ENCODE results near the gene AFF3.
"Not testable (repeated sequence)": the region's sequence is repeated elsewhere in the genome, so short reads cannot be mapped to it uniquely, and the experiment has no call there.

The AFF3 gene

GRCh38 chr2:99753505-99753904 lies 388.9 kb downstream of the AFF3 start:
- DNase-seq (ENCODE audit: low spot score), result no peak

GRCh38 chr2:99748344-99748743 lies 394.0 kb downstream of the AFF3 start:
- no peak for DNase-seq (ENCODE audit: low spot score)

- DNase-seq (ENCODE audit: low spot score), result no peak
Observed at GRCh38 chr2:99747842-99748241, 394.5 kb downstream of the AFF3 start.

DNA sequence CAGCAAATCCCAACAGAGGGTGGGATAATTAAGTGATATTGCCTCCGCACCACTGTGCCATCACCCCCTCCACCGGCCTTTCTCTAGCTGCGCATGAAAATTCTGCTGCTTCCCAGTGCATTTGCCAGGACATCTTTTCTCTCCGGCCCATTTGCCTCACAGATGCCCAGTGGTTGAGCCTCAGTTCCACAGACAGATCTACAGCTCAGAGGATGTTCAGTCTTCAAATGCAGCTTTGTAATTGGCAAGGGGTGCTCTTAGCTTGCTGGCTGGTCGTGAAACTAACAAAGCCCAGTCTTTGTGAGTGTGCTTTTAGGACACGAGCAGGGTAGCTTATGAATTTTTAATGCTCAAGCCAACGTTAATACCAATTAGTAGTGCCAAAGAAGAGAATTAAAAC lies 399.2 kb downstream of the AFF3 start:
- DNase-seq (ENCODE audit: low spot score), result no peak

- DNase-seq (ENCODE audit: low spot score), result no peak
Observed at GRCh38 chr2:99737537-99737936, 404.9 kb downstream of the AFF3 start.

- DNase-seq (ENCODE audit: low spot score), result no peak
Observed at GRCh38 chr2:99735753-99736152, 406.6 kb downstream of the AFF3 start.

GRCh38 chr2:99735314-99735713 lies 407.1 kb downstream of the AFF3 start:
- DNase-seq (ENCODE audit: low spot score), result not testable (repeated sequence)

DNA sequence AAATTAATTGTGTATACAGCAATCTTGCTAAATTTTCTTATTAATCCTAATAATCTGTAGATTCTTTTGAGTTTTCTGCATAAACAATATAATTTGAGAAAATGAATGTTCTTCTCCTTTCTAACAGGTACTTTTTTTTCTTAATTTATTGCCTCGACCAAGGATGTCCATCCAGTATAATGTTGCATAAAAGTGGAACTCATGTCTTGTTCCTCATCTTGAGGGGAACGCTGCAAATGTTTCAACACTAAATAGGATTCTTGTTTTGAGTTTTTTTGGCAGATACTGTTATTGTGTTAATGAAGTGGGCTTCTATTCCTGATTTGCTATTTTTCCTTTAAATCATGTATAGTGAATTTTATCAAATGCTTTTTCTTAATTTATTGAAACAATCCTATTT lies 408.2 kb downstream of the AFF3 start:
- no peak for DNase-seq (ENCODE audit: low spot score)

GRCh38 chr2:99729104-99730025 lies 413.0 kb downstream of the AFF3 start:
- DNase-seq (ENCODE audit: low spot score), result peak; percentile 24

GRCh38 chr2:99728166-99728565 lies 414.2 kb downstream of the AFF3 start:
- DNase-seq (ENCODE audit: low spot score), result no peak

DNA sequence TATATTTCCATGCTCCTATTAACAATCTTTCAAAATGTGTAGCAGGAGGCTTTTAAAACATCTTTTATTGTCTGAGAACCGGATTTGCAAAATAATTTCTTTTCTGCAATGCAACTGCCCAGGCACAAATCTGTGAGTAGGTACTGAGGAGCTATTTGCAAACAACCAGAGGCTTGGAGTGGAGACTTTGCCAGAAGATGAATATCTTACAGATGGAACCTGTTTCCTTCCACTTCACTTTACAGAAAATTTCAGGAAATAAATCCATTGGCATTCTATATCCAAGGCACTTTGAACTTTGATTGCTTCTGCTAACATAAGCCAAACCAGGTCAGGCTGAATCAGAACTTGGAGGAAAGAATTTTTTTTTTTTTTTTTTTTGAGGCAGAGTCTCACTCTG lies 415.2 kb downstream of the AFF3 start:
- no peak for DNase-seq (ENCODE audit: low spot score)

- no peak for DNase-seq (ENCODE audit: low spot score)
Observed at GRCh38 chr2:99726691-99727090, 415.7 kb downstream of the AFF3 start.

DNA sequence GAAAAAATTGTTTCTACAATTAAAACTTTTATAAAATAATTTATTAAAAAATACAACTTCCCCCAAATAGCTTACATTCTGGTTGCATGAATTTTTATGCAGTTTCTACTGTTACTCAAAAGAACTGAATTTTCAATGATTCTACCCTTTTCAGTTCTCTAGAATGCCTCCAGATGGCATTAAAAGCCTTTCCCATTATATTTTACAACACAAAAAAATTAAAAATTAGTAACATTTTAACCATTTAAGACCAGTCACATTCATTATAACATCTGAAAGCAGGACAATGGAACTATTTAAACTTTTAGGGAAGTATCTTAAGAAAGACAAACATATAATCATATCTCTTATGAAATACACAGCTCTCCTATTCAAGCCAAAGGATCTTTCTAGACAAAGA lies 416.6 kb downstream of the AFF3 start:
- no peak for DNase-seq (ENCODE audit: low spot score)

DNA sequence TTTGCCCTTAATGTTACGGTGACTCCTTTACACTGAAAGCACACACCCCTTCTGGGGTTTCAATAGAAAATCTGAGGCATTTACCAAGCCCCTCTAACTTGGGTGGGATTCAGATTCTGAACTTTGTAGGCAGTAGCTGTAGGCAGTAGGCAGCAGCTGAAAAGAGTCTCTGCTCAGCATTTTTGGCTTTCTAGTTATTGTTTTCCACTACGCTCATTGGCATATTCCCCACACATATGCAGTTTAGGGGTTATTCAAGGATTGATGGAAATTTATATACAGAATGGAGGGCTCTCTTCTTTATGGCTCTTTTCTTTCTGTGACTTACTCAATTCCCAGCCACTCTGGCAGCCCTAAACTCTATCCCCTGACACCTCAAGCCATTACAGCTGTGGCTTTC lies 419.9 kb downstream of the AFF3 start:
- no peak for DNase-seq (ENCODE audit: low spot score)

DNA sequence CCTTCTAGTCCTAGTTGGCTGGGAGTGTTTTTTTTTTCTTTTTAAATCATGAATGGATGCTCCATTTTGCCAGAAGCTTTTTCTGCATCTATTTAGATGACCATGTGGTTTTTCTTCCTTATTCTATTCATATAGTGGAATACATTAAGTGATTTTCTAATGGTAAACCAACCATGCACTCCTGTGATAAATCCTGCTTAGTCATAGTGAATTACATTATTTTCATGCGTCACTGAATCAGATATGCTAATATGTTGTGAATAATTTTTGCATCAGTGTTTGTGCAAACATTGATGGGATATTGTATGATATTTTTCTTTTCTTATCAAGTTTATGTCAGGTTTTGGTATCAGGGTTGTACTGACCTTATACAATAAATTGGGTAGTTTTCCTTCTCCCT lies 423.3 kb downstream of the AFF3 start:
- DNase-seq (ENCODE audit: low spot score), result no peak

DNA sequence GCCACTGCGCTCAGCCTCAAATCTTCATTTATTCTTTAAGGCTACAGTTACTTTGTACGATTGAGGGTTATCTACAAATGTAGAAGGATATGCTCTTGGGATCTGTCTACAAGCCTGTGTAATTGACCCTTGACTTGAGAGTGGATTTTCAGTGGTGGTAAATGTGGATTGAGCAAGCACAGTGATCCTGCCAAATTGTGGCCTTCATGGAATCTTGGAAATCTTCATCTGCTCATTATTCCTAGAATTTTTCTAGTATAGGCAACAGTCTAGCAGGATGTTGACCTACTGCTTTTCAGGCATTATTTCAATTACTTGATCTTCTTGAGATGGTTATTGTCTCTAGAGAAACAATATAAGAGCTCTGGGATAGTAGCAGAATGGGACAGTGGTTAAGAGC lies 426.4 kb downstream of the AFF3 start:
- no peak for DNase-seq (ENCODE audit: low spot score)

- no peak for DNase-seq (ENCODE audit: low spot score)
Observed at GRCh38 chr2:99714349-99714748, 428.0 kb downstream of the AFF3 start.

- no peak for DNase-seq (ENCODE audit: low spot score)
Observed at GRCh38 chr2:99711144-99711543, 431.2 kb downstream of the AFF3 start.

GRCh38 chr2:99710721-99711120 lies 431.7 kb downstream of the AFF3 start:
- peak; percentile 16 for DNase-seq (ENCODE audit: low spot score)

- DNase-seq (ENCODE audit: low spot score), result no peak
Observed at GRCh38 chr2:99709229-99709628, 433.2 kb downstream of the AFF3 start.

DNA sequence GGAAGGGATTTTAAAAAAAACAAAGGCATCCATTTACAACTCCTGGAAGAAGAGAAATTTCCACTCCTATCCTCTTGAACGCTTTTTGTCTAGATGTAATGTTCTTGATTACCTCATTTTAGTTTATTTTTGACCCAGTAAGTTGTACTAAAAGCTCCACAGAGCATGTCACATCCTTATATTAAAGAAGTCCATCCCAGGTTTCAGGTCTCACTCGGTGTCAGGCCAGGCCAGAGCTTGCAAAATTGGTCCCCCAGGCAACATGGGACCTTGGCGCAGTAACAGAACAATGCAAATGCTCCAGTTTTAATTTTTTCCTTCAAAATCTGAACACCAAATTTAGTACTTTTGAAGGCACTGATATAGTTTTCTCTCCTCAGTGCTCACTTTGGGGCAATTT lies 434.2 kb downstream of the AFF3 start:
- no peak for DNase-seq (ENCODE audit: low spot score)

DNA sequence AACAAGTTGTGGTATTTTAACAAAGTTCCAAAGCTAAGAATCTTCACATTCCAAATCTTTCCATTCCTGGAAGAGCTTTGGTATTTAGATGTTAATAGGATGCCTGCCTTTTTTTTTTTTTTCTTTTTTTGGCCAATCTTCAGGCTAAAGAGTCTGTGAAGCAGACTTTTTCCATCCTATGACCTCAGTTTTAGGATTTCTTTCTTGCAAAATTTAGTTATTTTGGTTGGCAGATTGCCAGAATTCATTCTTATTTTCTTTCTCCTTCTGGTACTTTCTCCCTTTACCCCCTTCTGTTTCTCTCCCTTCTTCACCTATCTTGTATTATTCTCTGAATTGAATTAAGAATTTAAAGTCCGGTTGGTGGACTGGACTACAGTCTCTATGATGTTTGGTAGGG lies 434.8 kb downstream of the AFF3 start:
- no peak for DNase-seq (ENCODE audit: low spot score)

- DNase-seq (ENCODE audit: low spot score), result no peak
Observed at GRCh38 chr2:99706735-99707134, 435.7 kb downstream of the AFF3 start.

DNA sequence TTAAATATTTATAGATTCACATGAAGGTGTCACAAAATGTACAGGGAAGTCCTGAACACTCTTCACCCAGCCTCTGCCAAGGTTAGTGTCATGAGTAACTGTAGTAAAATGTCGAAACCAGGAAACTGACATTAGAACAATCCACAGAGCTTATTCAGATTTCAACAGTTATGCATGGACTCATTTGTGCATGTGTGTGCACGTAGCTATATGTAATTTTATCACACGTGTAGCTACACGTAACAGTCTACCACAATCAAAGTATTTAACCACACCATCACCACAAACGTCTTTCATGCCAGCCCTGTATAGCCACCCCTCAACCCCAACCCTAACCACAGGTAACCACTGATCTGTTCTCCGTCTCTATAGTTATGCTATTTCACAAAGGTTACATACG lies 440.9 kb downstream of the AFF3 start:
- DNase-seq (ENCODE audit: low spot score), result no peak

Measured in AG08396 (cell line).